GM21526 (cell line): ENCODE measurements around the gene ZSCAN23.
A peak's percentile ranks its signal among the peaks of the same experiment; 100 is the strongest.

Experiments used
- ATAC-seq: cut with Tn5 transposase; IDR thresholded peaks from one replicate; pipeline ENCODE4 v1.9.1; 2021; ENCODE audit warnings: moderate library complexity; ENCODE audit not compliant: unreplicated experiment, low FRiP score

The ZSCAN23 gene

DNA sequence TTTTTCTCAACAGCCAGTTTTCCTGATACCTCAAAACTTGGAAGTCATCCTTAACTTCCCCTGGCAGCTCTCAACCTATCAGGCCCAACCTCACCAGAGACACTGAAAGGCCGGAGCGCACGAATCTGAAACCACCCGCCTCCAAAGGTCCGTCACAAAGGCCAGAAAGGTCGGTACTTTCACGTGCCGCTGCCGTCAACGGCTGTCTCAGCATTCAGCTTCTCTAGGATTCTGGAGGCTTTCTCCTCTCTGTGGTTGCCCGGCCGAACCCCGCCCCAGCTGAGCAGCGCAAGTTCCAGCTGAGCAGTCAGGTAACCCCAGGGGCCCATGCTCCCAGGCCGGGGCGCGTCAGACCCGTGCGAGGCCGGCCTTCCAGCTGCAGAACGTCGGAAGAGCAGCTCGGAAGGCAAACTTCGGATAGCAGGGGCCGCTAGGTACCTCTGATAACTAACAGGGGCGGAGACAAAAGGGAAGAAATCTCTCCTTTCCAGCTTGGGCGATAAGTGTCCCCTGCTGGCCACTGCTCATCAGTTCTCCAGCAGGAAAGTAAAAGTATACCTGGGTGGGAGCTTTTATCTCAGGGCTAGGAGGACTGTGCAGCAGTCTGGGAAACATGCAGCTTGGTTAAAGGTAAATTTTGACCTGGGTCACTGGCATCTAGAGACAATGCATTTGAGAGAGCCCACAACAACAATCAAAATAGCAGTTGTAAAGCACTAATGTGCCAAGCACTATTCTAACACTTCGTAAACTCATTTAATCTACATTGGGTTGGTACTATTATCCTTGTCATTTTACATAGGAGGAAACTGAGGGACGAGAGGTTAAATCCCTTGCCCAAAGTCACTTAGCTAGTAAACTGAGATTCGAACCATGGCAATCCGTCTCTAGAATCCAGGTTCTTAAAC is 59.8 kb downstream of the ZSCAN23 start:
- ATAC-seq = peak; percentile 82
